ENCODE measurements around the gene AADACL3.

The AADACL3 gene

GRCh38 chr1:12734651-12735050 lies 18.7 kb downstream of the AADACL3 start:
- DNase-seq (ENCODE audit: low read depth) = no peak
- H3K4me3 ChIP-seq (ENCODE audit: control insufficient read depth, low read depth, low read length) = no peak overlapping the region
- TF ChIP-seq CTCF (conservative IDR thresholded peaks at IDR 0.05; ENCODE audit: control insufficient read depth, insufficient read depth, low read depth, low read length) = no peak

- TF ChIP-seq CTCF (conservative IDR thresholded peaks at IDR 0.05; ENCODE audit: control insufficient read depth, insufficient read depth, low read depth, low read length) = no peak
Observed at GRCh38 chr1:12738934-12739333, 23.0 kb downstream of the AADACL3 start.

GRCh38 chr1:12739613-12740012 lies 23.7 kb downstream of the AADACL3 start:
- H3K4me3 ChIP-seq (ENCODE audit: control insufficient read depth, low read depth, low read length) = no peak overlapping the region
- no peak for DNase-seq (ENCODE audit: low read depth)
- TF ChIP-seq CTCF (conservative IDR thresholded peaks at IDR 0.05; ENCODE audit: control insufficient read depth, insufficient read depth, low read depth, low read length) = no peak

More at GRCh38 chr1:12738934-12739333, 23.0 kb downstream of the AADACL3 start:
- DNase-seq (ENCODE audit: low read depth) = no peak
- H3K4me3 ChIP-seq (ENCODE audit: control insufficient read depth, low read depth, low read length) = no peak overlapping the region

GRCh38 chr1:12741946-12742345 lies 26.0 kb downstream of the AADACL3 start:
- DNase-seq (ENCODE audit: low read depth) = no peak
- no peak for TF ChIP-seq CTCF (conservative IDR thresholded peaks at IDR 0.05; ENCODE audit: control insufficient read depth, insufficient read depth, low read depth, low read length)
- H3K4me3 ChIP-seq (ENCODE audit: control insufficient read depth, low read depth, low read length) = no peak overlapping the region

- H3K4me3 ChIP-seq (ENCODE audit: control insufficient read depth, low read depth, low read length) = no peak overlapping the region
- TF ChIP-seq CTCF (conservative IDR thresholded peaks at IDR 0.05; ENCODE audit: control insufficient read depth, insufficient read depth, low read depth, low read length) = no peak
- no peak for DNase-seq (ENCODE audit: low read depth)
Observed at GRCh38 chr1:12745126-12745991, 29.4 kb downstream of the AADACL3 start.

- DNase-seq (ENCODE audit: low read depth) = no peak
- TF ChIP-seq CTCF (conservative IDR thresholded peaks at IDR 0.05; ENCODE audit: control insufficient read depth, insufficient read depth, low read depth, low read length) = no peak
- H3K4me3 ChIP-seq (ENCODE audit: control insufficient read depth, low read depth, low read length) = no peak within 1 kb of the TSS
Observed at GRCh38 chr1:12745992-12746323, 30.0 kb downstream of the AADACL3 start, which contains the start of gene CFAP107. Gene CFAP107 (plus strand): TSS chr1:12746200. CDS start chr1:12746431, 231 bp downstream.

Data from fibroblast of mammary gland (primary cell).